ENCODE measurements around the gene MRPS27.
"Not testable (repeated sequence)": the region's sequence is repeated elsewhere in the genome, so short reads cannot be mapped to it uniquely, and the experiment has no call there.

Gene MRPS27

GRCh38 chr5:72177538-72177937, 142.5 kb downstream of the MRPS27 start:
- Mint-ChIP-seq H3K27ac (no peak overlapping the region), H3K4me1 (no peaks in the 10 kb centered on the region)

GRCh38 chr5:72172786-72173185, 147.3 kb downstream of the MRPS27 start:
- H3K4me3 Mint-ChIP-seq: no peak overlapping the region
- H3K9me3 Mint-ChIP-seq: no peaks in the 10 kb centered on the region
- no peaks in the 10 kb centered on the region for H3K36me3 Mint-ChIP-seq
- no peak overlapping the region for H3K27ac Mint-ChIP-seq
- peaks cover 10% of the 10 kb centered on the region for H3K27me3 Mint-ChIP-seq
- H3K4me1 Mint-ChIP-seq: no peaks in the 10 kb centered on the region

More at GRCh38 chr5:72177538-72177937, 142.5 kb downstream of the MRPS27 start:
- no peaks in the 10 kb centered on the region for H3K36me3 Mint-ChIP-seq
- no peaks in the 10 kb centered on the region for H3K9me3 Mint-ChIP-seq
- peaks cover 2% of the 10 kb centered on the region for H3K27me3 Mint-ChIP-seq
- H3K4me3 Mint-ChIP-seq: no peak overlapping the region

- no peaks in the 10 kb centered on the region for H3K4me1 Mint-ChIP-seq
- peaks cover 16% of the 10 kb centered on the region for H3K27me3 Mint-ChIP-seq
- no peaks in the 10 kb centered on the region for H3K36me3 Mint-ChIP-seq
- no peaks in the 10 kb centered on the region for H3K9me3 Mint-ChIP-seq
- H3K4me3 Mint-ChIP-seq: no peak overlapping the region
- no peak overlapping the region for H3K27ac Mint-ChIP-seq
These were observed 148.4 kb downstream of the MRPS27 start for GRCh38 chr5:72171667-72172066.

DNA sequence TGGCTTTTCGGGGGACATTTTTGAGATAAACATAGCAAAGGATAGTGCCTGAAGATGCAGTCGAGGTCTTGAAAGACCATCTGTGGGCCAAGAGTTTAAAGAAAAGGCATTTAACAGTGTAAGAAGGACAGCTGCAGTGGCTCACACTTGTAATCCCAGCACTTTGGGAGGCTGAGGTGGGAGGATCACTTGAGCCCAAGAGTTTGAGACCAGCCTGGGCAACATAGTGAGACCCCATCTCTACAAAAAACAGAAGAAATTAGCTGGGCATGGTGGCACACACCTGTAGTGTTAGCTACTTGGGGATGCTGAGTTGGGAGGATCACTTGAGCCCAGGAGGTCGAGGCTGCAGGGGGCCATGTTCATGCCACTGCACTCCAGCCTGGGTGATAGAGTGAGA, 148.9 kb downstream of the MRPS27 start:
- not testable (repeated sequence) for H3K9me3 Mint-ChIP-seq, H3K36me3 Mint-ChIP-seq, H3K27ac Mint-ChIP-seq, H3K4me1 Mint-ChIP-seq, H3K4me3 Mint-ChIP-seq
- peaks cover 16% of the 10 kb centered on the region for H3K27me3 Mint-ChIP-seq

GRCh38 chr5:72170101-72170500, 149.9 kb downstream of the MRPS27 start:
- no peaks in the 10 kb centered on the region for H3K4me1 Mint-ChIP-seq
- H3K9me3 Mint-ChIP-seq: no peaks in the 10 kb centered on the region
- no peaks in the 10 kb centered on the region for H3K36me3 Mint-ChIP-seq
- H3K27ac Mint-ChIP-seq: no peak overlapping the region
- no peak overlapping the region for H3K4me3 Mint-ChIP-seq
- peaks cover 17% of the 10 kb centered on the region for H3K27me3 Mint-ChIP-seq
